GM12878 (cell line): ENCODE measurements around the gene PRPF6. TPM values are rescaled to one million over a fixed set of nuclear protein-coding genes. Genes with fewer than 3 reads are reported as not detected.
A peak's percentile ranks its signal among the peaks of the same experiment; 100 is the strongest.

ENCODE experiments used
- BACH1 ChIP-seq: fragments of 450-650 bp; IDR thresholded peaks from 2 replicates; pipeline ENCODE4 v1.6.1; 2017; ENCODE audit warnings: mild to moderate bottlenecking, borderline replicate concordance
- CBFB ChIP-seq: IDR thresholded peaks from 2 replicates; pipeline ENCODE4 v1.6.1; 2016; ENCODE audit warnings: antibody characterized with exemption, low read depth
- CBX3 ChIP-seq: fragments of 200-600 bp; sonication (generic); IDR thresholded peaks from 2 replicates; pipeline ENCODE4 v1.6.1; 2016; ENCODE audit warnings: low read depth, borderline replicate concordance
- EGR1 ChIP-seq, 2 experiments: IDR thresholded peaks; 1 replicate in 1 of 2; 2 replicates in 1 of 2; pipeline ENCODE4 v1.6.1; 2011 to 2012; ENCODE audit warnings: low read depth in 2 of 2, low read length in 2 of 2, borderline replicate concordance in 1 of 2, mild to moderate bottlenecking in 1 of 2, moderate library complexity in 1 of 2
- EP300 ChIP-seq, 2 experiments: fragments of 150-350 bp in 1 of 2; IDR thresholded peaks; 2 replicates each; pipeline ENCODE4 v1.6.1; 2011 to 2012; ENCODE audit warnings: low read depth in 2 of 2, low read length in 2 of 2, borderline replicate concordance in 1 of 2, improper control_type of control experiment in 1 of 2, inconsistent platforms in 1 of 2; ENCODE audit not compliant: control insufficient read depth in 1 of 2
- GABPA ChIP-seq: IDR thresholded peaks from 2 replicates; pipeline ENCODE4 v1.6.1; 2014; ENCODE audit warnings: antibody characterized with exemption, low read depth, mild to moderate bottlenecking, inconsistent platforms
- IRF5 ChIP-seq: fragments of 450-650 bp; IDR thresholded peaks from 2 replicates; pipeline ENCODE4 v1.6.1; 2017; ENCODE audit warnings: borderline replicate concordance
- KAT2A ChIP-seq: conservative IDR thresholded peaks from 2 replicates; pipeline ENCODE4 v1.6.1; 2011; ENCODE audit warnings: low read depth, low read length; ENCODE audit not compliant: control insufficient read depth
- MXI1 ChIP-seq: fragments of 150-350 bp; IDR thresholded peaks from 2 replicates; pipeline ENCODE4 v1.6.1; 2011; ENCODE audit warnings: low read depth, mild to moderate bottlenecking, inconsistent platforms, low read length, improper control_type of control experiment
- MYB ChIP-seq: fragments of 150-350 bp; IDR thresholded peaks from 2 replicates; pipeline ENCODE4 v1.6.1; 2014; ENCODE audit warnings: mild to moderate bottlenecking, low read depth, low read length, borderline replicate concordance
- NBN ChIP-seq: fragments of 450-650 bp; IDR thresholded peaks from 2 replicates; pipeline ENCODE4 v1.6.1; 2016
- NFYB ChIP-seq: IDR thresholded peaks from 2 replicates; pipeline ENCODE4 v1.6.1; 2011; ENCODE audit warnings: low read depth, mild to moderate bottlenecking, low read length, improper control_type of control experiment, moderate library complexity; ENCODE audit not compliant: insufficient read depth
- POLR2A ChIP-seq: IDR thresholded peaks from 2 replicates; pipeline ENCODE4 v1.6.1; 2011; ENCODE audit warnings: low read depth, mild to moderate bottlenecking, low read length
- RAD21 ChIP-seq: IDR thresholded peaks from 2 replicates; pipeline ENCODE4 v1.6.1; 2011; ENCODE audit warnings: mild to moderate bottlenecking, low read depth, low read length, moderate library complexity; ENCODE audit not compliant: insufficient read depth
- RAD51 ChIP-seq: fragments of 450-650 bp; IDR thresholded peaks from 2 replicates; pipeline ENCODE4 v1.6.1; 2016; ENCODE audit warnings: moderate library complexity, mild to moderate bottlenecking, inconsistent platforms
- RELB ChIP-seq: fragments of 450-650 bp; IDR thresholded peaks from 2 replicates; pipeline ENCODE4 v1.6.1; 2017; ENCODE audit warnings: low read depth, mild to moderate bottlenecking, moderate library complexity
- SREBF1 ChIP-seq: IDR thresholded peaks from 2 replicates; pipeline ENCODE4 v1.6.1; 2012; ENCODE audit warnings: mild to moderate bottlenecking, low read length
- SREBF2 ChIP-seq: IDR thresholded peaks from 2 replicates; pipeline ENCODE4 v1.6.1; 2012; ENCODE audit warnings: mild to moderate bottlenecking, low read length
- ZNF24 ChIP-seq: fragments of 450-650 bp; IDR thresholded peaks from 2 replicates; pipeline ENCODE4 v1.6.1; 2017; ENCODE audit warnings: antibody characterized with exemption, mild to moderate bottlenecking
- ZNF274 ChIP-seq: IDR thresholded peaks from one replicate; pipeline ENCODE4 v1.8.0; 2011; ENCODE audit not compliant: insufficient read length, insufficient read depth
- ZZZ3 ChIP-seq: IDR thresholded peaks from 2 replicates; pipeline ENCODE4 v1.6.1; 2011; ENCODE audit warnings: low read depth; ENCODE audit not compliant: control insufficient read depth, insufficient read length
- polyA plus RNA-seq, 11 experiments: library from polyadenylated mRNA; depleted of rRNA in 4 of 11; unstranded in 6 of 11; stranded (reverse) in 5 of 11; fragments of >200 nt; fragmentation: Nextera tagmentation in 4 of 11; fragmentation: Illumina TruSeq in 1 of 11; extraction: Ambion mirVana in 4 of 11; extraction: Trizol in 1 of 11; gene quantifications; 1 replicate in 1 of 11; 2 replicates in 10 of 11; pipeline versions ENCODE4 v1.2.1 to v1.2.3, GENCODE V29; 2011 to 2016; ENCODE audit warnings: inconsistent platforms in 2 of 11, missing spikeins in 2 of 11, low read depth in 1 of 11
- total RNA-seq, 4 experiments: library from RNA; depleted of rRNA in 3 of 4; stranded (reverse); fragments of >200 nt in 3 of 4; fragmentation: Illumina TruSeq in 1 of 4; extraction: Trizol in 1 of 4; gene quantifications; 2 replicates each; pipeline versions ENCODE4 v1.2.1 to v1.2.3, GENCODE V29; 2013 to 2021
- TF ChIP-seq, protein P1 (sequence below): IDR thresholded peaks from 2 replicates; pipeline ENCODE4 v1.6.1; 2011; ENCODE audit warnings: borderline replicate concordance, low read depth, mild to moderate bottlenecking, moderate library complexity, mixed read lengths, low read length; ENCODE audit not compliant: insufficient read depth; ENCODE audit errors: extremely low read length
- TF ChIP-seq, protein P2 (sequence below): fragments of 450-650 bp; formaldehyde crosslinking; IDR thresholded peaks from 2 replicates; pipeline ENCODE4 v1.4.0; 2020; ENCODE audit warnings: mild to moderate bottlenecking, moderate library complexity

Gene PRPF6
- total and polyA plus RNA-seq, 10 of the 15 experiments (the other 5 are each of a cell fraction or from before 2014, with no cell fraction given): 5.0 to 102 (median 71.3) TPM

DNA sequence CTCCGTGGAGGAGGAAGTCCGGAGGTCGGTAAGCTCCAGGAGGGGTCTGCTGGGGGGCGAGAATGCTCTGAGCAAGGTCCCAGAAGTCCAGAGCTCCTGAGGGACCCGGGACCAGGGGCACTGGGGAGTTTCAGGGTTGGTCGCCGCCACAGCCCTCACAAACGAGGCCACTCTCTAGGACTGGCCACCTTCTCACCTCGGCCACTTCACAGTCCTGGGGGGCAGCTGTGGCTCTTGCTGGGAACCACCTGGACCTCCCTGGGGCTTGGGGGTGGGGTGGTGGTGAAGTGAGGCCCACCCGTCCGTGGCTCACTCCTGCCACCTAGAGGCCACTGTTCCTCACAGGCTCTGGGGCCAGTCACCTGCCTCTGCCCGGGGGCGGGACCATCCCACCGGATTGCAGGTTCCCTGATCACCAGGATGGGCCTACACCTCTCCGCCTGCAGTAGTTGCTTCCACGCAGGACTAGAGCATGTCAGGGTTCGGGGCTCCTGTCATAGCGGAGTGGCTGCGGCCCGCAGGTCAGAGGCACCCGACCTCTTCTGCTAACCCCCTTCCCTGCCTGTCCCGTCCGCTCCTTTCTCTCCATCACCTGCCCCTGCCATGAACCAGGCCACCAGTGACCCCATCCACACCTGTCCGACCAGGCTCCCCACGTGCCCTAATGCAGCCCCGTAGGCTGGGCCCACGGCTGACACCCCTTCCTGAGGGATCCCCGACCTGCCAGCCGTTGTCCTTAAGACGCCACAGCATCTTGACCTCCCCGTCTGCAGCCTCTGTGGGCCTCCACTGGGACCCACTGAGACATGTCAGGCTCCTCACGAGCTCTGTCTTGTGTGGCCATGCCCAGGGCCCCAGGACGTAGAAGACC is 76.9 kb downstream of the PRPF6 start (continued):
- TF ChIP-seq KAT2A (no peak), CBFB (no peak), ZZZ3 (no peak), NFYB (no peak), IRF5 (no peak), RAD51 (peak; percentile 38; the same call in 1 of the 2 replicates), EGR1 (IDR thresholded peaks at IDR 0.05; ENCODE audit: borderline replicate concordance in 1 of 2, low read depth in 2 of 2, low read length in 2 of 2) (peak in 1 of 2 experiments; percentile 57; a peak in 1 of 3 replicates), MXI1 (peak; percentile 46; the same call in 1 of the 2 replicates), NBN (0 out of 2 replicates have a peak, but pooled peaks have one; percentile 54), POLR2A (no peak), ZNF24 (no peak), MYB (no peak), RAD21 (peak; percentile 85), SREBF2 (no peak), EP300 (IDR thresholded peaks at IDR 0.05; ENCODE audit: borderline replicate concordance in 1 of 2, control insufficient read depth in 1 of 2, low read depth in 2 of 2, low read length in 2 of 2) (peak in 1 of 2 experiments; percentile 56; a peak in 2 of 4 replicates), SREBF1 (no peak), CBX3 (no peak), RELB (peak; percentile 72), BACH1 (no peak), GABPA (no peak), ZNF274 (no peak)
- TF ChIP-seq, protein P1, sequence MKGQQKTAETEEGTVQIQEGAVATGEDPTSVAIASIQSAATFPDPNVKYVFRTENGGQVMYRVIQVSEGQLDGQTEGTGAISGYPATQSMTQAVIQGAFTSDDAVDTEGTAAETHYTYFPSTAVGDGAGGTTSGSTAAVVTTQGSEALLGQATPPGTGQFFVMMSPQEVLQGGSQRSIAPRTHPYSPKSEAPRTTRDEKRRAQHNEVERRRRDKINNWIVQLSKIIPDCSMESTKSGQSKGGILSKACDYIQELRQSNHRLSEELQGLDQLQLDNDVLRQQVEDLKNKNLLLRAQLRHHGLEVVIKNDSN: no peak
- TF ChIP-seq, protein P2, sequence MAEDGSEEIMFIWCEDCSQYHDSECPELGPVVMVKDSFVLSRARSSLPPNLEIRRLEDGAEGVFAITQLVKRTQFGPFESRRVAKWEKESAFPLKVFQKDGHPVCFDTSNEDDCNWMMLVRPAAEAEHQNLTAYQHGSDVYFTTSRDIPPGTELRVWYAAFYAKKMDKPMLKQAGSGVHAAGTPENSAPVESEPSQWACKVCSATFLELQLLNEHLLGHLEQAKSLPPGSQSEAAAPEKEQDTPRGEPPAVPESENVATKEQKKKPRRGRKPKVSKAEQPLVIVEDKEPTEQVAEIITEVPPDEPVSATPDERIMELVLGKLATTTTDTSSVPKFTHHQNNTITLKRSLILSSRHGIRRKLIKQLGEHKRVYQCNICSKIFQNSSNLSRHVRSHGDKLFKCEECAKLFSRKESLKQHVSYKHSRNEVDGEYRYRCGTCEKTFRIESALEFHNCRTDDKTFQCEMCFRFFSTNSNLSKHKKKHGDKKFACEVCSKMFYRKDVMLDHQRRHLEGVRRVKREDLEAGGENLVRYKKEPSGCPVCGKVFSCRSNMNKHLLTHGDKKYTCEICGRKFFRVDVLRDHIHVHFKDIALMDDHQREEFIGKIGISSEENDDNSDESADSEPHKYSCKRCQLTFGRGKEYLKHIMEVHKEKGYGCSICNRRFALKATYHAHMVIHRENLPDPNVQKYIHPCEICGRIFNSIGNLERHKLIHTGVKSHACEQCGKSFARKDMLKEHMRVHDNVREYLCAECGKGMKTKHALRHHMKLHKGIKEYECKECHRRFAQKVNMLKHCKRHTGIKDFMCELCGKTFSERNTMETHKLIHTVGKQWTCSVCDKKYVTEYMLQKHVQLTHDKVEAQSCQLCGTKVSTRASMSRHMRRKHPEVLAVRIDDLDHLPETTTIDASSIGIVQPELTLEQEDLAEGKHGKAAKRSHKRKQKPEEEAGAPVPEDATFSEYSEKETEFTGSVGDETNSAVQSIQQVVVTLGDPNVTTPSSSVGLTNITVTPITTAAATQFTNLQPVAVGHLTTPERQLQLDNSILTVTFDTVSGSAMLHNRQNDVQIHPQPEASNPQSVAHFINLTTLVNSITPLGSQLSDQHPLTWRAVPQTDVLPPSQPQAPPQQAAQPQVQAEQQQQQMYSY (CRISPR knock-in tag): no peak
